Type B pancreatic cell (in vitro differentiated cells): ENCODE measurements around the gene RYR2. TPM values are rescaled to one million over a fixed set of nuclear protein-coding genes. Genes with fewer than 3 reads are reported as not detected.

Experiments used
- DNase-seq: peaks from one replicate; pipeline ENCODE4 v3.0.0; 2021; ENCODE audit warnings: mixed read lengths; ENCODE audit not compliant: unreplicated experiment; ENCODE audit errors: extremely low spot score
- H3K27ac Mint-ChIP-seq: 2 replicates; pipeline ENCODE4 v1.8.0; 2021; ENCODE audit warnings: mild to moderate bottlenecking, mixed read lengths
- H3K27me3 Mint-ChIP-seq: 2 replicates; pipeline ENCODE4 v1.8.0; 2021; ENCODE audit warnings: mixed read lengths
- H3K36me3 Mint-ChIP-seq: 2 replicates; pipeline ENCODE4 v1.8.0; 2021; ENCODE audit warnings: mixed read lengths
- H3K4me1 Mint-ChIP-seq: one replicate; pipeline ENCODE4 v1.8.0; 2021; ENCODE audit warnings: mixed read lengths; ENCODE audit not compliant: unreplicated experiment
- H3K4me3 Mint-ChIP-seq: 2 replicates; pipeline ENCODE4 v1.8.0; 2021; ENCODE audit warnings: mild to moderate bottlenecking, mixed read lengths
- H3K9me3 Mint-ChIP-seq: 2 replicates; pipeline ENCODE4 v1.8.0; 2021; ENCODE audit warnings: mixed read lengths
- total RNA-seq: library from RNA; stranded (reverse); gene quantifications from 2 replicates; pipeline ENCODE4 v1.2.1, GENCODE V29; 2021; ENCODE audit warnings: low replicate concordance
- TF ChIP-seq, protein P1 (sequence below): fragments of 200-600 bp; sonication (generic); conservative IDR thresholded peaks from 2 replicates; pipeline ENCODE4 v1.5.0; 2021; ENCODE audit warnings: antibody characterized with exemption, mild to moderate bottlenecking

RYR2 gene
- total RNA-seq, 1 donor from 2014 or later, result 0.58 TPM

DNA sequence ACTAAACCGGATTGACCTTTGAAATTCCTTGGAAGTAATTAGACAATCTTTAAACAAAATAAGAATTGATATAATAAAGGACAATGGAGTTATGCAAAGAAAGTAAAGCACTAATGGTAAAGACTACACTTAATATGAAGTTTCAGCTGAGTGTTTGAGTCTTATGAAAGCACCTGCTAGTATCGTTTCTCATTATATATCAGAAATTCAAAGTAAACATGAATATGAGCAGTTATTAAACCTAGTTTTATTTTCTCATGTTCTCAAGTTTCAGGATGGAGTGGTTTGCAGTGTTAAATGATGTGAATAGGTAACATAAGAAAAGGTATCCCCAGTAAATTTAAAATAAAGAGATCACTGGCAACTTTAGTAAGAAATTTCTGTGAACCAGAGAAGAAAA, 660.2 kb downstream of the RYR2 start:
- DNase-seq, result no peak
- Mint-ChIP-seq H3K4me1 (no peaks in the 10 kb centered on the region), H3K36me3 (no peaks in the 10 kb centered on the region), H3K4me3 (no peak overlapping the region), H3K9me3 (no peaks in the 10 kb centered on the region), H3K27ac (no peak overlapping the region), H3K27me3 (no peaks in the 10 kb centered on the region)
- TF ChIP-seq, protein P1, sequence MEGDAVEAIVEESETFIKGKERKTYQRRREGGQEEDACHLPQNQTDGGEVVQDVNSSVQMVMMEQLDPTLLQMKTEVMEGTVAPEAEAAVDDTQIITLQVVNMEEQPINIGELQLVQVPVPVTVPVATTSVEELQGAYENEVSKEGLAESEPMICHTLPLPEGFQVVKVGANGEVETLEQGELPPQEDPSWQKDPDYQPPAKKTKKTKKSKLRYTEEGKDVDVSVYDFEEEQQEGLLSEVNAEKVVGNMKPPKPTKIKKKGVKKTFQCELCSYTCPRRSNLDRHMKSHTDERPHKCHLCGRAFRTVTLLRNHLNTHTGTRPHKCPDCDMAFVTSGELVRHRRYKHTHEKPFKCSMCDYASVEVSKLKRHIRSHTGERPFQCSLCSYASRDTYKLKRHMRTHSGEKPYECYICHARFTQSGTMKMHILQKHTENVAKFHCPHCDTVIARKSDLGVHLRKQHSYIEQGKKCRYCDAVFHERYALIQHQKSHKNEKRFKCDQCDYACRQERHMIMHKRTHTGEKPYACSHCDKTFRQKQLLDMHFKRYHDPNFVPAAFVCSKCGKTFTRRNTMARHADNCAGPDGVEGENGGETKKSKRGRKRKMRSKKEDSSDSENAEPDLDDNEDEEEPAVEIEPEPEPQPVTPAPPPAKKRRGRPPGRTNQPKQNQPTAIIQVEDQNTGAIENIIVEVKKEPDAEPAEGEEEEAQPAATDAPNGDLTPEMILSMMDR, result no peak

DNA sequence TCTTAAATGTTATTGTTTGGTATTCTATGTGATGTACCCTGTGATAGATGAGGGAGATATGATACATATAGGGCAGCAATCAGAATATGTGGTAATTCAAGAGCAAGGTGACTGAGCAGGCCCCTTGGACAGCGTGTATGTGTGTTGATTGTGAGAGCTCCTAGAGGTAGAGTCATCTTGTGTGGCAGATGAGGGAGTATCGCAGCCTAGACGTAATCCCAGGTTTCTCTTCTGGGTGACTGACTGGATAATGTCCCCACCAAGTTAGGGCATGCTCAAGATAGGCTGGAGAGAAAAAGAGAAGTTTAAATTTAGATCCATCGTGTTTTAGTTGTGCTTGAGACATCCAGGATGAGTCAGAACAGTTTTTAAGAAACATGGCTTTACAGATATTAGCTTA, 663.5 kb downstream of the RYR2 start:
- no peaks in the 10 kb centered on the region for H3K36me3 Mint-ChIP-seq
- H3K27me3 Mint-ChIP-seq, result no peaks in the 10 kb centered on the region
- TF ChIP-seq, protein P1, result no peak
- no peaks in the 10 kb centered on the region for H3K9me3 Mint-ChIP-seq
- H3K4me3 Mint-ChIP-seq, result no peak overlapping the region
- H3K27ac Mint-ChIP-seq, result no peak overlapping the region
- no peak for DNase-seq
- no peaks in the 10 kb centered on the region for H3K4me1 Mint-ChIP-seq

DNA sequence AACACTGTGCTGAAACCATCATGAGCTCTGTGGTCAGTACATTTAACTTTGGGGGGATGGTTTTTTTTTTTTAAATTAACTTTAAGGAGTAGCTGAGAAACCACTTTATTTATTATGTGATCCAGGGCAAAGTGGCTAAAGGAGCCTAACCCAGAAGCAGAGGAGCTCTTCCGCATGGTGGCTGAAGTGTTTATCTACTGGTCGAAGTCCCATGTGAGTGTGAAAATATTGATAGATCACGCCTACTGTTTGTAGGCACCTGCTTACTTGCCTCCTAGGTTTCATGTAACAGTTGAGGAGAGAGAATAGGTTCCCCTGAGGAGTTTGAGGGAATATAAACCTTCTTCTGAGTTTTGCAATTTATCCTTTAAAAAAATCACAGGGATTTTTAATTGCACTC, 667.4 kb downstream of the RYR2 start:
- H3K9me3 Mint-ChIP-seq, result no peaks in the 10 kb centered on the region
- peaks cover 2% of the 10 kb centered on the region for H3K36me3 Mint-ChIP-seq
- H3K27ac Mint-ChIP-seq, result no peak overlapping the region
- H3K27me3 Mint-ChIP-seq, result no peaks in the 10 kb centered on the region
- H3K4me3 Mint-ChIP-seq, result no peak overlapping the region
- TF ChIP-seq, protein P1, result no peak
- H3K4me1 Mint-ChIP-seq, result no peaks in the 10 kb centered on the region
- no peak for DNase-seq

DNA sequence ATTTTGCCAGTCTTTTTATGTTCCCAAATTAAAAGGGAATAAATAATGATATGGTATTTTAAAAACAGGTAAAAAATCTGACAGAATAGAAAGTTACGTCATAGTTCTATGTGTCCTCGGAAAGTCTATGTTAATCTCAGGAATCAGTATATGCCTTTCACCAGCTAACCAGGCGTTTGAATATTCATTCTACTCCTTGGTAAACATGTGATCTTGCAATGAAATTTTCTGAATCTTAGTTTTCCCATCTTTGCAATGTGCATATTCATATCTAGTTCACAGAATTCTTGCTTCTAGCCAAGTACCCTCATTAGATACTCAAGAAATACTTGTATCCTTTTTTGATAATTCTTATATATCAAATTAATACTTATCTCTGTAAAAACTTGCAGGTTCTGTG, 669.3 kb downstream of the RYR2 start:
- no peaks in the 10 kb centered on the region for H3K27me3 Mint-ChIP-seq
- DNase-seq, result no peak
- TF ChIP-seq, protein P1, result no peak
- no peaks in the 10 kb centered on the region for H3K4me1 Mint-ChIP-seq
- H3K9me3 Mint-ChIP-seq, result no peaks in the 10 kb centered on the region
- peaks cover 3% of the 10 kb centered on the region for H3K36me3 Mint-ChIP-seq
- H3K27ac Mint-ChIP-seq, result no peak overlapping the region
- H3K4me3 Mint-ChIP-seq, result no peak overlapping the region

DNA sequence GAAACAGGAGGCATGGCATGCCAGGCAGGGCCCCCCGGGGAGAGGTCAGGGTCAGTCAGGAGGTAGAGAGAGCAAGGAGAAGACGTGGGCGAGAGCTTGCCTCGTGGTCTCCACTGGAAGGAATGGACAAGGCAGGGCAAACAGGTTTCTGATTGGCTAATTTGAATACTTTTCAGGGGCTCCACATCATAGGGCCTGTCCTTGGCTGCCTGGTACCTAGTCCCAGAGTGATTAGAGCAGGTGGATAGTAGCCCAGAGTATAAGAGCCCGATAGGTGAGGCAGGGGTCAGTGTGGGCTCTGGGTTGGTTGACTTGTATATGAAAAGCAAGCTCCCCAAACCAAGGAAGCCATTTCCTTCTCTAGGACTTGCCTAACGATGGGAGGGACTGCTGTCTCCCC, 670.1 kb downstream of the RYR2 start:
- Mint-ChIP-seq H3K27me3 (no peaks in the 10 kb centered on the region), H3K36me3 (peaks cover 3% of the 10 kb centered on the region), H3K9me3 (no peaks in the 10 kb centered on the region), H3K4me3 (no peak overlapping the region), H3K27ac (no peak overlapping the region), H3K4me1 (no peaks in the 10 kb centered on the region)
- TF ChIP-seq, protein P1, result no peak
- DNase-seq, result no peak

DNA sequence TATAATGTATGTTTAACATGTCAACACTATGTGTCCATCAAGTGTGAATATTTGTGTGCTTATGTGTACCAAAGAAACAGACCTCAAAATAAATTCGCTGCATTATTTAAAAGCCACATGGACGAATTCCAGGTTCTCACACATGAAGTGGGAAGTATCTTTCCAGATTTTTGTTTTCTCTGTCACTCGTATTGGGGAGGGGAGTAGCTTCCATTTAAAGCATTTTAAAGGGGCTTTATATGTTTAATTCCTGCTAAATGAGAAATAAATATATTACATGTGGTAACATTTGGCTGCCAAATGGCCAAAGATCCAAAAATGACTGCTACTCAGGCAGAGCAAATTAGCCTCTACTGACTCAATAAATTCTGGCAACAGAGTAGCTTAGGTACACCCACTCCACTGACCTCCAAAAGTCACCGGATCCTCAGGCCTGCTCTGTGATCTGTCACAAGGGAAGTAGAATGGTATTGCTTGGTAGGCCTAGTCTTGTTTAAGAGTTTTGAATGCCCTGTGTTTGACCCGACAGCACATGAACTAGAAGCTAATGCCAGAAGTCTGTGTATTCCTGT, 670.7 kb downstream of the RYR2 start:
- no peaks in the 10 kb centered on the region for H3K4me1 Mint-ChIP-seq
- H3K27me3 Mint-ChIP-seq, result no peaks in the 10 kb centered on the region
- H3K4me3 Mint-ChIP-seq, result no peak overlapping the region
- peaks cover 3% of the 10 kb centered on the region for H3K36me3 Mint-ChIP-seq
- TF ChIP-seq, protein P1, result no peak
- H3K27ac Mint-ChIP-seq, result no peak overlapping the region
- H3K9me3 Mint-ChIP-seq, result no peaks in the 10 kb centered on the region
- DNase-seq, result no peak
